SIG-M5 (cell line): ENCODE results near the gene NUBPL.
"Not testable (repeated sequence)": the region's sequence is repeated elsewhere in the genome, so short reads cannot be mapped to it uniquely, and the experiment has no call there.

ENCODE experiments used
- DNase-seq: peaks from one replicate; lab custom pipeline; 2025; lab: John Stamatoyannopoulos, UW

The NUBPL gene

DNA sequence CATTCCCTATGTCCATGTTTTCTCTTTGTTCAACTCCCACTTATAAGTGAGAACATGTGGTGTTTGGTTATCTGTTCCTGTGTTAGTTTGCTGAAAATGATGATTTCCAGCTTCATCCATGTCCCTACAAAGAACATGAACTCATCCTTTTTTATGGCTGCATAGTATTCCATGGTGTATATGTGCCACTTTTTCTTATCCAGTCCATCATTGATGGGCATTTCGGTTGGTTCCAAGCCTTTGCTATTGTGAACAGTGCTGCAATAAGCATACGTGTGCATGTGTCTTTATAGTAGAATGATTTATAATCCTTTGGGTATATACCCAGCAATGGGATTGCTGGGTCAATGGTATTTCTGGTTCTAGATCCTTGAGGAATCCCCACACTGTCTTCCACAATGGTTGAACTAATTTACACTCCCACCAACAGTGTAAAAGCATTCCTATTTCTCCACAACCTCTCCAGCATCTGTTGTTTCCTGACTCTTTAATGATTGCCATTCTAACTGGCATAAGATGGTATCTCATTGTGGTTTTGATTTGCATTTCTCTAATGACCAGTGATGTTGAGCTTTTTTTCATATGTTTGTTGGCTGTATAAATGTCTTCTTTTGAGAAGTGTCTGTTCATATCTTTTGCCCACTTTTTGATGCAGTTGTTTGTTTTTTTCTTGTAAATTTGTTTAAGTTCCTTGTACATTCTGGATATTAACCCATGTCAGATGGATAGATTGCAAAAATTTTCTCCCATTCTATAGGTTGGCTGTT is 252.7 kb downstream of the NUBPL start:
- not testable (repeated sequence) for DNase-seq

DNA sequence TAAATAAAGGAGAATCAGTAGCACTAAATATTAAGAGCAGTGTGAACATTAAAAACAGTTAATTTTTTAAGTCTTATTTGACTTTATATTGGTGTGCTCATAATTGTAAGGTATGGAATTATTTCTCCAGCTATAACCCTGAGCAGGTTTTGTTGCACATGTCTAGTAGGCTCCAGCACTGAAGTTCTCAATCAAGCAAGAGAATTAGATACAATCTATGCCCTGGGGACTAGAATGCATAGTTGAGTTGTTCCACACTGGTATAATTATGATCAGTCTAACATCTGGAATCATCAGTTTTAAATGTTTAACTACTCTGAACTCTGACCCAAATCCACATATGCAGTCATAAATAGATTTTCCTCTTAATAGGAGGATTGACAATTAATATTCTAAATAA is 258.1 kb downstream of the NUBPL start:
- DNase-seq, result no peak

DNA sequence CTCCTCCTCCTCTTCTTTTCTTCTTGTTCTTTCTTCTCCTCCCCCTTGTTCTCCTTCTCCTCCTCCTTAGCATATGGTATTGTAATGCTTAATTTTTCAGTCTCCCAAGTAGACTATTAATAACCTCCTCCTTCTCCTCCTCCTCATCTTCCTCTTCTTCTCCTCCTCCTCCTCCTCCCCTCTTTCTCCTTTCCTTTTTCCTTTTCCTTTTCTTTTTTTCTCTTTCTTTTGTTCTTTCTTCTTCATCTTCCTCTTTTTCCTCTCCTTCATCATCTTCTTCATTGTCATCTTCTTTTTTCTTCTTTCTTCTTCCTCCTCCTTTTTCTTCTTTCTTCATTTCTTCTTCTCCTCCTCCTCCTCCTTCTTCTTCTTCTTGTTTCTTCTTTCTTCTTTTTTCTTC is 264.3 kb downstream of the NUBPL start:
- DNase-seq, result no peak

DNA sequence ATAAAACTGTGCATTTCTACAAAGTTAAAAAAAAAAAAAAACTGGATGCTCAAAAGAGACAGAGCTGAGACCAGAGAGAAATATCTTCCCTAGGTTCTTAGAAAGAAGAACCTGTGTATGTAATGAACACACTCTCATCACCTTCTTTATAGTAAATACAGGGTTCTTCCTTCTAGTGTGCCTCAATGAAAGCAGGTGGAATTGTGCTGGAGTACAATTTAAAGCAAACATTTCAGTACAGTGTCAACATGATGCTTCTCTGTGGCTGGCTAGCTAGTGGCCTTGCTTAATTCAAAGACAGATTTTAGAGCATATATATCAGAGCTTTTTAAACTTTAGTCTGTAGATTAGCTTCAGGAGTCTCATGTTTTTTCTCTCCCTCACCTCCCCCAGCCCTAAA is 266.1 kb downstream of the NUBPL start:
- no peak for DNase-seq

DNA sequence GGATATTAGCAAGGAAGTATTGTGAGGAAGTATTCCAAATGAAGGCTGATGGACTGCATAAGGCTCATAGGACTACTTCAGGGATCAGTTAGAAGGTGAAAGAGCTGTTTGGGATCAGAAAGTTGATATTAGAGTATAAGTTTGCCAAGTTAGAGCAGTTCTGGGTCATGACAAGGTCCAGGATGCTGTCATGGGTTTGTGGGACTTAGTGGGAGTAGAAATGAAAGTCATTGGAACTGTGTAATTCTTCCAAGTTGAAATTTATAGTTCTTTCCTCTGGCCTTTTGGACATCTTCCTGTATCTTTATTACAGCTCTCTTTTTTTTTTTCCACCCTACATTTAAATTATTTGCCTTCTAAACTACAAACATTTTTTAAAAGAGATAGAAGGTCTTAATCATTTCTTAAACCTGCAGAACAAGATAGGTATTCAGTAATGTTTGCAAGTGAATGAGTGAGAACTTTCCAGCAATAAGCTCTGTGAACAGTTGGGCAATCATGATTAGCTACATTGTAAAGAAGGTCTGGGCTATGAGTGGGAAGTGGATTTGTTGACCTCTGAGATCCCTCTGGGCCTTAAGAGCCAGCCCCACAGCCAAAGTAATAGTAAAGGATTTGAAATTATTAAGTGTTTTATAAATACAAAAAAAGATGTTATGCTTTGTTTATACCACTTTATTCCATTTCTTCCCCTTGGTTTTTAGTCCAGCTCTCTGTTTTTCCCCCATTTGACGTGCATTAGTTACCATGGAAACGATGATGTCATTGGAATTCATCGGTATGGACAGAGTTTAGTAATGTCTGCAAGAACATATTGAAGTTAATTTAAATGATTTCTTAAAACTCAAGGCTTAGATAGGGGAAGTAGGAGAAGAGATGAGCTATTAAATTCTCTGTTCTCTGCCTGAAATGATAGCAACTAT is 268.0 kb downstream of the NUBPL start:
- no peak for DNase-seq

DNA sequence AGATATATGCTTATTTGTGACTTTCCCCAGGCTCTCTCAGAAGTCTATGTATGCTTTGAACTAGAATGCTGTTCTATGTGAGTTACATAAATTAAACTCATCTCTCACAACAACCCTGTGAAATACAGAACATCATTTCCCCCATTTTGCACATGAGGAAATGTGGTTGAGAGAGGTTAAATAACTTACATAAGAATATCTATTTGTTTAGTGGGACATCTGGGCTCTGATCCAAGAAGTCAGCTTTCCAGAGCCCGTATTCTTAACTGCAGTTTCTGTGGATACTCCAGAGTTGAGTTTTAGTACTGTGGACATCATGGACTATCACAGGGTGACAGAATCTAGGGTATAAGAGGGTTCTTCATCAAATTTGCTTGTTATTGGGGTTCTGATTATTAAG is 273.4 kb downstream of the NUBPL start:
- no peak for DNase-seq

DNA sequence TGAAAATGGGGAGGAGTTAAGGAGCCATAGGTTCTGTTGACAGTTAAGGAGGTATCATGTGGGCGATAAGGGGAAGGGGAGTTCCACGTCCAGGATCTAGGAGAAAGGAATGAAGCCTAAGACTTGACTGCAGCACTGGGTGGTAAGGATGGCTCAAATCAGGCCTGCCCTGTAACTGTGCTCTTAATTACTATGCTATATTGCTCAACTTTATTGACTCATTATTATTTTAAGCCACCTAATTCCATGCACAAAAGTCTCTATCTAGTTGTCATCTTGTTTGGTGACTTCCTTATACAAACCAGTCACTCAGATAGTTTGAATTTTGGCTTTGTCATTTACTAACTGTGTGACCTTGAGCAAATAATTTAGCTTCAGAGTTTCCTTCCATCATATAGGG is 273.8 kb downstream of the NUBPL start:
- no peak for DNase-seq

DNA sequence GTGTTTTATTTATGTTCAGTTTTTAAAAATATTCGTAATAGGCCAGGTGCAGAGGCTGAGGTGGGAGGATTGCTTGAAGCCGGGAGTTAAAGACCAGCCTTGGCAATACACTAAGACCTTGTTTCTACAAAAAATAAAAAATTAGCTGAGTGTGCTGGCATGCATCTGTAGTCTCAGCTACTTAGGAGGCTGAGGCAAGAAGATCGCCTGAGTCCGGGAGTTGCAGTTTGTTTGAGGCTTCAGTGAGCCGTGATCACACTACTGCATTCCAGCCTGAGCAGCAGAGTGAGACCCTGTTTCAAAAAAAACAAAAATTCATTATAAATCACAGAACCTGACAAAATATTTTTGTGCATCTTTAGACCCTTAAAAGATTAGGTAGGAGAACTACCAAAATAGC is 275.8 kb downstream of the NUBPL start:
- no peak for DNase-seq

DNA sequence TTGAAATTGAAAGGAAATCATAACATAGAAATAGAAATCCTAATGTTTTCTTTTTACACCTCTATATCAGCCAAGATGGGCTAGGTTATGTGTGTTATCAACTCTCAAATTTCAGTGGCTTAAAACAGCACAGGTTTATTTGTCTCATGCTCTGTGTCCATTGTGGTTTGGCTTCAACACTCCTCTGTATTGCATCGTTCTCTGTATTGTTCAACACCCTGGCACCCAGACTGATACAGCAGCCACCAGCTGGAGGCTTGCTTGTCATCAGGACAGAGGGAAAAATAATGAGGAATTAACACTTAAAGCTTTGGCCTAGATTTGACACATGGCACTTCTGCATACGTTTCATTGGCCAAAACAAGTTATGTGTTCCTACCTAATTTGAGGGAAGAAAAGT is 281.7 kb downstream of the NUBPL start:
- no peak for DNase-seq

DNA sequence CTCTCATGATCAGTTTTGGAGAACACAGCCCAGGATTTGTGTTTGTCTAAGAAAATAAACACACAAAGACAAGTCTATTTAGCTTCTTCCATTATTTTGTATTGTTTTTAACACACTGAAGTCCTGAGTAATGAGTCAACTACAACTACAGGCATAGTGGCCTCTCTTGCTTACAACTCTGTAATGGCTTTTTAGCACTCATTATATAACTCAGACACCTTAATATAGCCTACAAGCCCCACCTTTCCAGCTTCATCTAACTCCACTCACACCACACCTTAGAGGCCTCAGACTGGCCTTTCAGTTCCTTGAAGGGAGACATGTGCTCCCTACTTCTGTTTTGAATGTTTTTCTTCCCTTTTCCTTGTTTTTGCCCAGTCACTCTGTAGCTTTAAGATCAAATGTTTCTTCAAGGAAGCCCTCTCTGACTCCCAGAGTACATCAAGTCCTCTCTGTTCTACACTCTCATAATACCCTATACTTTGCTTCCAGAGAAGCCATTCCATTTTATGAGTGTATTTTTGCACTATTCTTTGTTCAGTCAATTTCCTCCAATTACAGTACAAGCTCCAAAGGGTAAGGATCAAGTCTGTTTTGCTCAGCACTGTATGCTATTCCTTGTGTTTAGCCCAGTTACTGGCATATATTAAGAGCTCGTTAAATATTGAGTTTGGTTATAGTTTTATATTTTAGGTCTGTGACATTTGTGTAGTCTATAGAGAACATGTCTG is 282.3 kb downstream of the NUBPL start:
- DNase-seq, result no peak

DNA sequence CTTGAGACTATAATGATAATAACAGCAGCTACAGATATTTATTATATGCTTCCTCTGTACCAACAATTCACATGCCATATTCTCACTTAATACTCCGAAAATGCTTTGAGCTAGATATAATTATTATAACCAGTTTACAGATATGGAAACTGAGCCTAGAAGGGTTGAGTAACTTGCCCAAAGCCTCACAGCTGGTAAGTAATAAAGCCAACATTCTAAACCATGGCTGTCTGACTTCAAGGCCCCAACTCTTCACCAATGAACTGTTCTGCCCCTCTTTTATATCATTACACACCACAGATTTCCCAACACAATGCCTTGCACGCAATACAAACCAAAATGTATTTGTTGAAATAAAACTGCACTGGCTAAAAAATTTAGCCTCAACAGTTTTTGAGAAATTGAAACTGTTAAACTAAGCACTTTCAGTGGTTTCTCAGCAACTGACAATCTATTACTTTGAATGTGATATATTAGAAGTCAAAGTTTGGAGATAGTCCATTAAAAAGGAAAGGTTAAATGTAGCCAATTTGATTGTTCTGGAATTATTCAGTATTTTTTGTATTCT is 293.4 kb downstream of the NUBPL start:
- DNase-seq, result no peak

DNA sequence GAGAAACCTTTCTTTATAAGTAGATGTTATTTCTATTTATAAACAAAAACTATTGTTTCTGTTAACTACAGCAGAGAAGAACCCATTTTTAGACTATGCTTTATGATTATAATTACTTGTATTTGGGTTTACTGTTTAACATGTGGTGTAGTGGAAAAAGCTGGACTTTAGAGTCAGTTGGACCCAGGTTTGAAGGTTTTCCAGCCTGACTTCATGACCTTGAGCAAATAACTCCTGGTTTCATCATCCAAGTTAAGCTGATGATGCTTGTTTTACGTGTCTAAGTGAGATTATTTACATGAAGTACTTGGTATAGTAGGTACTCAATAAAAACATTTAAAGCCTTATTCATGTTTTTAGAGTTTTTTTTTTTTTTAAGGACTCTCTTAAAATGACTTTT is 294.1 kb downstream of the NUBPL start:
- DNase-seq, result no peak

DNA sequence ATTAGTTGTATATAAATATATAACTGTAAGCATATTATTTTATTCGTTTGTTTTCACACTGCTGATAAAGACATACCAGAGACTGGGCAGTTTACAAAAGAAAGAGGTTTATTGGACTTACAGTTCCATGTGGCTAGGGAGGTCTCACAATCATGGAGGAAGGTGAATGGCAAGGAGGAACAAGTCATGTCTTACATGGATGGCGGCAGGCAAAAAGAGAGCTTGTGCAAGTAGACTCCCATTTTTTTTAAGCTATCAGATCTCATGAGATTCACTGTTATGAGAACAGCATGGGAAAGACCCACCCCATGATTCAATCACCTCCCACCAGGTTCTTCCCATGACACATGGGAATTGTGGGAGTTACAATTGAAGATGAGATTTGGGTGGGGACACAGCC is 294.8 kb downstream of the NUBPL start:
- DNase-seq, result not testable (repeated sequence)

DNA sequence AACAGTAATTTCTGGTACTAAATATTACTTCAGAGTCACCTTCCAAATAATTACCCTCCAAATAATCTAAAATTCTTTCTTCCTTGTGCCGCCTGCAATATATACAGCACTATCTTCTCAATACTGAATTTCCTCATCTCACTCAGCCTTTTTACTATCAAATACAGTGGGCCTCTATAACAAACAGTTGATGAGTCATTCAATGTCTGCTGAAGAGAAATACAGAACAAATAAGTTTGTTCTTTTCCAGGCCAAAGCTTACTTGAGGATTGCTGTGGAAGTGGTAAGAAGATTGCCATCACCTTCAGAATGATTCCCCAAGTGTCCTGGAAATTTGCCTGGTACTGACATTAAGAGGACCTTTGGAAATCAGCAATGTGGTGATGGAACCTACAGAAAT is 297.7 kb downstream of the NUBPL start:
- no peak for DNase-seq

DNA sequence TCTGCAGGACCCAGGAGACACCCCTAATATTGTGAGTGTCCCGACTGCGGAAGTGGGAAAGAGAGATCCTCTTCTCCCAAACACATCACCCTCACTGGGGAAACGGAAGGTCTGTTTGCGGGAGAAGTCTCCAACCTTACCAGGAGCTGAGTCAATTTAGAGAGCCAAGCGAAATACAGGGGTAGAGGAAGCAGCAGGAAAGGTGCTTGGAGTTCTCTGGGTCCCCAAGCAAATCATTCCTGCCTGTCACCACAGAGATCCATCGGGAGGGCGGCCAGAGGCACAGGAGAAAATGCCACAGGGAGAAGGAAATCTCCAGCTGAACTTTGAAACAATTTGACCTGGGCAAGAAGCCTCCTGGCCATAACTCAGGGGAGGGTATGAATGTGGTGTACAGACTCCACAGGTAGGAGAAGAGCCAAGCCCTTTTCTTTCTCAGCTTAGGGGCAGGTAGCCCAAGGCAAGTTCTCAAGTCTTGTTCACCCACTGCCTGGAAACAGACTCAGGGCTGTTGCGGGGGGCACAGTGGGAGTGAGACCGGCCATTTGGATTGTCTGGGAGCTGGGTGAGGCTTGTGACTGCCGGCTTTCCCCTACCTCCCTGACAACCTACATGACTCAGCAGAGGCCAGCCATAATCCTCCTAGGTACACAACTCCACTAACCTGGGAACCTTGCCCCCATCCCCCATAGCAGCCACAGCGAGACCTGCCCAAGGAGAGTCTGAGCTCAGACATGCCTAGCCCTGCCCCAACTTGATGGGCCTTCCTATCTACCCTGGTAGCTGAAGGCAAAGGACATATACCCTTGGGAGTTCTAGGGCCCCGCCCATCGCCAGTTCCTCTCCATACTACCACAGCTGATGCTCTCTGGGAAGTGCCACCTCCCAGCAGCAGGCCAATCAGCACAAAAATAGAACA is 304.0 kb downstream of the NUBPL start:
- DNase-seq, result no peak

DNA sequence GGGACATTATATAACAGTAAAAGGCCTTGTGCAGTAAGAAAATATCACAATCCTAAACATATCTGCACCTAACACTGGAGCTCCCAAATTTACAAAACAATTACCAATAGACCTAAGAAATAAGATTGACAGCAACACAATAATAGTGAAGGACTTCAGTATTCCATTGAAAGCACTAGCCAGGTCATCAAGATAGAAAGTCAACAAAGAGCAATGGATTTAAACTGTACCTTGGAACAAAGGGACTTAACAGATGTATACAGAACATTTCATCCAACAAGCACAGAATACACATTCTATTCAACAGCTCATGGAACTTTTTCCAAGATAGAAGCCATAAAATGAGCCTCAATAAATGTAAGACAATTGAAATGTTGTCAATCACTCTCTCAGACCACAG is 306.4 kb downstream of the NUBPL start:
- DNase-seq, result no peak

DNA sequence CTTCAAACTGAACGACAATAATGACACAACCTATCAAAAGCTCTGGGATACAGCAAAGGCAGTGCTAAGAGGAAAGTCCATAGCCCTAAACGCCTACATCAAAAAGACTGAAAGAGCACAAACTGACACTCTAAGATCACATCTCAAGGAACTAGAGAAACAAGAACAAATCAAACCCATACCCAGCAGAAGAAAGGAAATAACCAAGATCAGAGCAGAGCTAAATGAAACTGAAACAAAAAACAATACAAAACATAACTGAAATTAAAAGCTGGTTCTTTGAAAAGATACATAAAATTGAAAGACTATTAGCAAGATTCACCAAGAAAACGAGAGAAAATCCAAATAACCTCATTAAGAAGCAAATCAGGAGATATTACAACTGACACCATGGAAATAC is 306.9 kb downstream of the NUBPL start:
- not testable (repeated sequence) for DNase-seq

DNA sequence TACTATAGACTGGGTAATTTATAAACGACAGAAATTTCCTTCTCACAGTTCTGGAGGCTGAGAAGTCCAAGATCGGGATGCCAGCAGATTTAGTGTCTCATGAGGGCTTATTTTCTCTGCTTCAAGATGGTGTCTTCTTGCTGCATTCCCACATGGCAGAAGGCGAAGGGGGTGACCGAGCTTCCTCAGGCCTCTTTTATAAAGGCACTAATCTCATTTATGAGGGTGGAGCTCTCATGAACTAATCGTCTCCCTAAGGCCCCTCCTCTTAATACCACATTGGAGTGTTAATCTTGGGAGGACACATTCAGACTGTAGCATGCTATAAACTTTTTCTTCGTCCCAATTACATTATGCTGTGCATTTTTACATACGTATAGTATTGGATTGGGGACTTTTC is 315.5 kb downstream of the NUBPL start:
- DNase-seq, result no peak

DNA sequence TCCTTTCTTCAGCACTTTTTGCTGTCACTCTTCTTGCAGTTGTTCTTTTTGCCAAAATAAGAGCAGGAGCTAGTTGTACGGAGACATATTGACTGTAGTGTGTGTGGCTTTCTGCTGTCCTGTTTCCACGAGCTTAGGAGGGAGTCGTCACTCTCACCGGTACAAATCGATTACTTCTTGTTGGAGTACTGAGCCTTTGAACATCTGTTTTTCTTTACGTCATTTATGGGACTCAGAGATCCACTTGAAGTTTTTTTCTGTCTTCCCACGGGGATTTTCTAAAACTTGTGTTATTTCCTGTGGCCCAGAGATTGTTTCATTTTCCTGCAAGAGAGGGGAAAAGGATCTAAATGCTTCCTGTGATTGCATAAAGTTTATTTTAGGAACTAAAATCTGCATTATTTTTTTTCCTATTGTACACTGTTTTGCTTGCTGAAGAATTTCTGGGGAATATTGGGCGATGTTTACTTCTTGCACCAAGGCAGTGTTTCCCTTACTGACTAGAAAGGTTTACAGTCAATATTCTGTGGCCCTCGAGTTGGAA is 316.1 kb downstream of the NUBPL start:
- no peak for DNase-seq

DNA sequence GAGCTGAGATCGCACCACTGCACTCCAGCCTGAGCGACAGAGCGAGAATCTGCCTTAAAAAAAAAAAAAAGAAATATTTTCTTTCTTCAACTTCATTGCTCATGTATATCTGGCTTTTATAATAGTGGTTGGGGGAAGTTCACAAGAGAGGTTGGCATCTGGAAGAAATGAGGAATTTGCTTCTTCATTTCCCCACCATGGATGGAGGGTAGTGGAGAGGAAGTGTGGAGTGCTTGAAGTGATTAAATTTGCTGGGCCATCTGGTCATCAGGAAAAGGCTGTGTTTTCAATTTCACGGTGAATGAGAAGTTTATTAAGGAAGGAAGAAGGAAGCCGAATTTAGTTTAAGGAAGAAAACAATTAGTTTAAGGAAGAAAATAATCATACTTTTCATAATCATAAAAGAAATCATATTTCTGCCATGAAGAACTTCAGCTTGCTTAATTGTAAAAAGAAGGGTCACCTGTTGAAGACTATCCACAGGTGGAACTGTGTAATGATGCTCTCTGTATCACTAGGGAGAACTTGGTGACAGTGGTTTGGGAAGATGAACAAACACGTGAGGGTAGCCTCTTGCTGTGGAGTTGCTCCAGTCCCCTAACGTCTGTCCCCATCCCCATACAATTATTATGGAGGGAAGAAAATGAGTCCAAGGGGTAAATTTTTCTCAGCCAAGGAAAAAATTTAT is 318.6 kb downstream of the NUBPL start:
- DNase-seq, result no peak
